ENCODE data around the gene PIP5KL1. TPM values are rescaled to one million over a fixed set of nuclear protein-coding genes. Genes with fewer than 3 reads are reported as not detected.

PIP5KL1 gene
- total RNA-seq, 3 donors from 2014 or later (not counting 1 experiment from before 2014, with no cell fraction given), result 0.52 to 1.4 (median 0.97) TPM

- Histone ChIP-seq H3K27me3 (ENCODE audit: control insufficient read depth, insufficient read depth, low read length) (peaks cover 18% of the 10 kb centered on the region), H3K4me3 (ENCODE audit: low read length) (no peak overlapping the region), H3K4me1 (ENCODE audit: control insufficient read depth, insufficient read depth, low read length) (peaks cover 42% of the 10 kb centered on the region), H3K36me3 (ENCODE audit: control insufficient read depth, insufficient read depth, low read length) (no peaks in the 10 kb centered on the region), H3K27ac (ENCODE audit: low read length) (no peak overlapping the region), H3K9me3 (ENCODE audit: control insufficient read depth, insufficient read depth, low read length) (no peaks in the 10 kb centered on the region)
- H3K4me3 Mint-ChIP-seq, result no peak overlapping the region
- no peaks in the 10 kb centered on the region for H3K36me3 Mint-ChIP-seq
- DNase-seq, result peak in 1 of 2 donors; percentile 42
- intact Hi-C loops (cut with micrococcal nuclease), result no loop called here
- H3K4me1 Mint-ChIP-seq, result peaks cover 11 to 31% of the 10 kb centered on the region in 2 donors
- TF ChIP-seq CTCF (IDR thresholded peaks at IDR 0.05), result no peak
- no peak overlapping the region for H3K27ac Mint-ChIP-seq
- peaks cover 16 to 19% of the 10 kb centered on the region in 2 donors for H3K27me3 Mint-ChIP-seq (ENCODE audit: low read depth in 2 of 2)
- no peak for ATAC-seq
- WGBS (ENCODE audit: insufficient coverage), result 34% methylated on average over 24 of the region's 24 CpGs
- H3K9me3 Mint-ChIP-seq, result no peaks in the 10 kb centered on the region
These were observed 2.4 kb downstream of the PIP5KL1 start for GRCh38 chr9:127927988-127928675.

DNA sequence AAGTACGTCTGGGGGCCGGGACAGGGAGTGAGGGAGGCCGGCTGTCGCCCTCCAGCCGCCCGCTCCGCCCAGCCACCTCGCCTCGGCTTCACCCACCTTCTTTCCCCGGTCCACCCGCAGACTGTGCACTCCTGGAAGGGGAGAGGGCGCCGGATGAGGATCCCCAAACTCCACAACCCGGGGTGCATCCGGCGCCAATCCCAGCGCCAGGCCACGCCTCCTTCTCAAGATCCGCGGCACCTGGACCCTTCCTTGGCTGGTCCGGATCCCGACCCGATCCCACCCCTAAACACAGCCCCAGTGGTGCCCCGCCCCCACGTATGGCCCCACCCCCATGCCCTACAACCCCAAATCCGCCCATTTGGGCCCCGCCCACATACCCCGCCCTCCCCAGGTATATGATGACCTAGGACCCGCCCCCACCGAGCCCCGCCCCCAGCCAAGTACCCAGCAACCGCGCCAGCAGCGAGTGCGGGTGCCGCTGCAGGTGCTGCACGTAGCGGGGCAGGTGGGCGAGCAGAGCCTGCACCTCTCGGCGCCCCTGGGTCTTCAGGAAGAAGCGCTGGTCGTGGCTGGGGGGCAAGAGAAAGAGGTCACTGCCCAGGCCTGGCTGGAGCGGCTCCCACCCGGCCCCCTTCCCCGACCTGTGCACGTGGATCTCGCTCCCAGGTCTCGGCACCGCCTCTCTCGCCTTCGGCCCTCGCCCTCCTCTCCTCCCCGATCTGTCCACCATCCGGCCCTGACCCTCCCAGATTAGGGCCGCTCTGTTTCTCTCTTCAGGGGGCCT lies 3.2 kb downstream of the PIP5KL1 start:
- no peaks in the 10 kb centered on the region for H3K36me3 Mint-ChIP-seq
- peak in 1 of 2 donors; percentile 84 for DNase-seq
- TF ChIP-seq CTCF (IDR thresholded peaks at IDR 0.05), result no peak
- intact Hi-C loops (cut with micrococcal nuclease), result no loop called here
- peaks cover 42% of the 10 kb centered on the region for H3K4me1 ChIP-seq (ENCODE audit: control insufficient read depth, insufficient read depth, low read length)
- peaks cover 11 to 31% of the 10 kb centered on the region in 2 donors for H3K4me1 Mint-ChIP-seq
- WGBS (ENCODE audit: insufficient coverage), result 3% methylated on average over 51 of the region's 56 CpGs
- no peaks in the 10 kb centered on the region for H3K36me3 ChIP-seq (ENCODE audit: control insufficient read depth, insufficient read depth, low read length)
- H3K9me3 ChIP-seq (ENCODE audit: control insufficient read depth, insufficient read depth, low read length), result no peaks in the 10 kb centered on the region
- peaks cover 16 to 19% of the 10 kb centered on the region in 2 donors for H3K27me3 Mint-ChIP-seq (ENCODE audit: low read depth in 2 of 2)
- H3K27ac Mint-ChIP-seq, result no peak overlapping the region
- peak overlapping the region; percentile 53 for H3K4me3 Mint-ChIP-seq
- no peaks in the 10 kb centered on the region for H3K9me3 Mint-ChIP-seq
- H3K27me3 ChIP-seq (ENCODE audit: control insufficient read depth, insufficient read depth, low read length), result peaks cover 18% of the 10 kb centered on the region
- peak overlapping the region; percentile 15 for H3K4me3 ChIP-seq (ENCODE audit: low read length)
- no peak overlapping the region for H3K27ac ChIP-seq (ENCODE audit: low read length)
- peak; percentile 30 to 57 (median 42) for ATAC-seq

GRCh38 chr9:127926906-127927200 lies 3.7 kb downstream of the PIP5KL1 start:
- ATAC-seq (peak in 1 of 3 donors; percentile 2), DNase-seq (no peak)
- H3K36me3 ChIP-seq (ENCODE audit: control insufficient read depth, insufficient read depth, low read length), result no peaks in the 10 kb centered on the region
- intact Hi-C loops (cut with micrococcal nuclease), result no loop called here
- Mint-ChIP-seq H3K27me3 (ENCODE audit: low read depth in 2 of 2) (peaks cover 16 to 19% of the 10 kb centered on the region in 2 donors), H3K4me3 (peak overlapping the region; percentile 53), H3K36me3 (no peaks in the 10 kb centered on the region), H3K4me1 (peaks cover 12 to 33% of the 10 kb centered on the region in 2 donors), H3K9me3 (no peaks in the 10 kb centered on the region), H3K27ac (no peak overlapping the region)
- no peaks in the 10 kb centered on the region for H3K9me3 ChIP-seq (ENCODE audit: control insufficient read depth, insufficient read depth, low read length)
- H3K4me3 ChIP-seq (ENCODE audit: low read length), result peak overlapping the region; percentile 15
- WGBS (ENCODE audit: insufficient coverage), result 11% methylated on average over 19 of the region's 19 CpGs
- H3K27me3 ChIP-seq (ENCODE audit: control insufficient read depth, insufficient read depth, low read length), result peaks cover 21% of the 10 kb centered on the region
- no peak overlapping the region for H3K27ac ChIP-seq (ENCODE audit: low read length)
- no peak for TF ChIP-seq CTCF (IDR thresholded peaks at IDR 0.05)
- H3K4me1 ChIP-seq (ENCODE audit: control insufficient read depth, insufficient read depth, low read length), result peaks cover 46% of the 10 kb centered on the region
